WTC11 (cell line): Measurements from ENCODE around the gene PDZK1IP1. TPM values are rescaled to one million over a fixed set of nuclear protein-coding genes. Genes with fewer than 3 reads are reported as not detected.
A peak's percentile ranks its signal among the peaks of the same experiment; 100 is the strongest.

Experiments
- ATAC-seq: fragments of 200-7000 bp; cut with Tn5 transposase; 2 replicates; pipeline ENCODE4 v1.10.0; 2021; ENCODE audit warnings: mild to moderate bottlenecking, moderate library complexity
- CTCF ChIA-PET: fragments of 300-600 bp; sonication (Branson Sonifier 250); formaldehyde crosslinking; loops from one replicate; lab custom pipeline; 2021; ENCODE audit warnings: antibody characterized with exemption; lab: Charles Lee
- POLR2A ChIA-PET: fragments of 350-600 bp; sonication (Branson Sonifier 250); formaldehyde crosslinking; loops from one replicate; lab custom pipeline; 2021; ENCODE audit warnings: antibody characterized with exemption; lab: Charles Lee
- DNase-seq: peaks from one replicate; pipeline ENCODE4 v3.0.0; 2021; ENCODE audit warnings: low spot score
- H3K27ac Mint-ChIP-seq: 2 replicates; pipeline ENCODE4 v1.8.0; 2021; ENCODE audit warnings: mixed read lengths
- H3K27me3 Mint-ChIP-seq: 2 replicates; pipeline ENCODE4 v1.8.0; 2021; ENCODE audit warnings: low read depth, mild to moderate bottlenecking, moderate library complexity, mixed read lengths
- H3K36me3 Mint-ChIP-seq: 2 replicates; pipeline ENCODE4 v1.8.0; 2021; ENCODE audit warnings: mixed read lengths
- H3K4me1 Mint-ChIP-seq: 2 replicates; pipeline ENCODE4 v1.8.0; 2022; ENCODE audit warnings: mixed read lengths
- H3K4me3 Mint-ChIP-seq: 2 replicates; pipeline ENCODE4 v1.8.0; 2021; ENCODE audit warnings: mild to moderate bottlenecking, moderate library complexity, mixed read lengths
- H3K9me3 Mint-ChIP-seq: 2 replicates; pipeline ENCODE4 v1.8.0; 2021; ENCODE audit warnings: mixed read lengths
- ATF3 ChIP-seq: sonication (generic); formaldehyde crosslinking; conservative IDR thresholded peaks from 2 replicates; pipeline ENCODE4 v1.8.1; 2022; ENCODE audit warnings: mild to moderate bottlenecking, missing genetic modification reagents
- ELF4 ChIP-seq: sonication (generic); formaldehyde crosslinking; IDR thresholded peaks from 2 replicates; pipeline ENCODE4 v1.8.1; 2022; ENCODE audit warnings: low read depth, mild to moderate bottlenecking, moderate library complexity, missing genetic modification reagents
- ETV6 ChIP-seq: sonication (generic); formaldehyde crosslinking; IDR thresholded peaks from 2 replicates; pipeline ENCODE4 v1.8.1; 2022; ENCODE audit warnings: mild to moderate bottlenecking, missing genetic modification reagents
- HMGA2 ChIP-seq: fragments of 250-450 bp; sonication (Bioruptor Pico); IDR thresholded peaks from 2 replicates; pipeline ENCODE4 v1.4.0; 2021; ENCODE audit warnings: mild to moderate bottlenecking, moderate library complexity
- NR3C1 ChIP-seq: sonication (generic); formaldehyde crosslinking; conservative IDR thresholded peaks from 2 replicates; pipeline ENCODE4 v1.8.1; 2023; ENCODE audit warnings: low read depth, mild to moderate bottlenecking, missing genetic modification reagents
- PRDM15 ChIP-seq: sonication (generic); formaldehyde crosslinking; IDR thresholded peaks from 2 replicates; pipeline ENCODE4 v1.8.0; 2022; ENCODE audit warnings: missing genetic modification reagents
- SMAD3 ChIP-seq: sonication (generic); formaldehyde crosslinking; IDR thresholded peaks from 2 replicates; pipeline ENCODE4 v1.8.0; 2022; ENCODE audit warnings: missing genetic modification reagents, mild to moderate bottlenecking, borderline replicate concordance
- SMAD4 ChIP-seq: sonication (generic); formaldehyde crosslinking; IDR thresholded peaks from 2 replicates; pipeline ENCODE4 v1.8.0; 2022; ENCODE audit warnings: mild to moderate bottlenecking, missing genetic modification reagents
- TEAD4 ChIP-seq: sonication (generic); formaldehyde crosslinking; IDR thresholded peaks from 2 replicates; pipeline ENCODE4 v1.8.0; 2022; ENCODE audit warnings: mild to moderate bottlenecking, missing genetic modification reagents
- TP53 ChIP-seq: sonication (generic); formaldehyde crosslinking; IDR thresholded peaks from 2 replicates; pipeline ENCODE4 v1.8.1; 2023; ENCODE audit warnings: mild to moderate bottlenecking, missing genetic modification reagents
- ZNF219 ChIP-seq: sonication (generic); formaldehyde crosslinking; IDR thresholded peaks from 2 replicates; pipeline ENCODE4 v1.8.0; 2023; ENCODE audit warnings: missing genetic modification reagents, mild to moderate bottlenecking, borderline replicate concordance
- ZNF263 ChIP-seq: sonication (generic); formaldehyde crosslinking; IDR thresholded peaks from 2 replicates; pipeline ENCODE4 v1.8.1; 2022; ENCODE audit warnings: low read depth, mild to moderate bottlenecking, moderate library complexity, missing genetic modification reagents
- ZNF416 ChIP-seq: fragments of 250-450 bp; sonication (Bioruptor Pico); IDR thresholded peaks from 2 replicates; pipeline ENCODE4 v1.9.0; 2021; ENCODE audit warnings: mild to moderate bottlenecking, inconsistent platforms
- total RNA-seq: library from RNA; stranded (reverse); gene quantifications from 3 replicates; pipeline ENCODE4 v1.2.3, GENCODE V29; 2021
- TF ChIP-seq, protein P1 (sequence below): sonication (generic); formaldehyde crosslinking; IDR thresholded peaks from 2 replicates; pipeline ENCODE4 v1.8.1; 2022; ENCODE audit warnings: low read depth, mild to moderate bottlenecking, moderate library complexity, missing genetic modification reagents, borderline replicate concordance
- TF ChIP-seq, protein P2 (sequence below): fragments of 250-450 bp; sonication (Bioruptor Pico); IDR thresholded peaks from 2 replicates; pipeline ENCODE4 v1.9.0; 2021; ENCODE audit warnings: moderate library complexity, mild to moderate bottlenecking, inconsistent platforms, borderline replicate concordance

PDZK1IP1 gene
- total RNA-seq, 1 experiment from 2014 or later, result not detected

GRCh38 chr1:47224676-47225399, 35.0 kb upstream of the PDZK1IP1 start (continued):
- TF ChIP-seq HMGA2 (CRISPR knock-in tag) (no peak), ETV6 (CRISPR knock-in tag) (no peak), SMAD4 (no peak)

DNA sequence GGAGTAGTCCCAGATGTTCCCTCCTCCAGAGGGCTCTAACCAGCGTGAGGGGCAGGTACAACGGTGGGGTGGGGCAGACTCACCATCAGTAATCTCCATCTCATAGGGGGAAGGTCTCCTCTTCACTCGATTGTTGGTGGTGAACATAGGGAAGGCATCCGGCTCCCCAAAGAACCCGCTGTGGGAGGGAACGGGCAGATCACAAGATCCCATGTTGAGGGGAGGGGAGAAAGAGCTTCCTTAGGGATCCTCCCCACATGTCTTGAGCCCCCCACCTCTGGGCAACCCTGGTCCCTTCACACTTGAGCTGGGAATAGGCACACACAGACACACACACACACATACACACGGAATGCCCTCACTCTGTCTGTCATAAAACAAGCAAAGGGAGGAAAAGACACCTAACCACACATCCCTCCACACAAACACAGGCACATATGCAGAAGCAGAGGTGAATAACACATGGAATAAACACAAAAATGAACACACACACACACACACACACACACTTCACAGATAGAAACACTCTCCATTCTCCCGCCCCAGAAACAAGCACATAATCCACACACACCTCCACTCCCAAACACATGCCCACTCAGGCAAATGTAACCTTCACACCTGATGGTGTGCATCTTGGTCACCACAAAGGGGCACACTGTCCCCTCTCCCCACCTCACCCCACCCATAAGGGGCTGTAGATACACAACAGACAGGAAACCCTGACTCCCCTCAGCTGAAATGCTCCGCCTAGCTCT, 34.3 kb upstream of the PDZK1IP1 start:
- no peaks in the 10 kb centered on the region for H3K9me3 Mint-ChIP-seq
- peaks cover 29% of the 10 kb centered on the region for H3K4me1 Mint-ChIP-seq
- ChIA-PET POLR2A (no interaction called here), CTCF (interaction anchor here (2.0 to 2.4 kb wide), 2 partner anchors 31 to 45 kb away, joined by 10 to 13 read pairs; no protein-coding TSS in a partner anchor)
- no peak for TF ChIP-seq NR3C1 (CRISPR knock-in tag)
- no peak for TF ChIP-seq TP53 (CRISPR knock-in tag)
- TF ChIP-seq, protein P1, sequence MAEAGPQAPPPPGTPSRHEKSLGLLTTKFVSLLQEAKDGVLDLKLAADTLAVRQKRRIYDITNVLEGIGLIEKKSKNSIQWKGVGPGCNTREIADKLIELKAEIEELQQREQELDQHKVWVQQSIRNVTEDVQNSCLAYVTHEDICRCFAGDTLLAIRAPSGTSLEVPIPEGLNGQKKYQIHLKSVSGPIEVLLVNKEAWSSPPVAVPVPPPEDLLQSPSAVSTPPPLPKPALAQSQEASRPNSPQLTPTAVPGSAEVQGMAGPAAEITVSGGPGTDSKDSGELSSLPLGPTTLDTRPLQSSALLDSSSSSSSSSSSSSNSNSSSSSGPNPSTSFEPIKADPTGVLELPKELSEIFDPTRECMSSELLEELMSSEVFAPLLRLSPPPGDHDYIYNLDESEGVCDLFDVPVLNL (CRISPR knock-in tag), result no peak
- TF ChIP-seq, protein P2, sequence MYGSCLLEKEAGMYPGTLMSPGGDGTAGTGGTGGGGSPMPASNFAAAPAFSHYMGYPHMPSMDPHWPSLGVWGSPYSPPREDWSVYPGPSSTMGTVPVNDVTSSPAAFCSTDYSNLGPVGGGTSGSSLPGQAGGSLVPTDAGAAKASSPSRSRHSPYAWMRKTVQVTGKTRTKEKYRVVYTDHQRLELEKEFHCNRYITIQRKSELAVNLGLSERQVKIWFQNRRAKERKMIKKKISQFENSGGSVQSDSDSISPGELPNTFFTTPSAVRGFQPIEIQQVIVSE (CRISPR knock-in tag), result no peak
- no peak for TF ChIP-seq ELF4 (CRISPR knock-in tag)
- TF ChIP-seq SMAD3 (CRISPR knock-in tag), result no peak
- no peak for TF ChIP-seq ZNF263 (CRISPR knock-in tag)
- no peak for TF ChIP-seq PRDM15 (CRISPR knock-in tag)
- TF ChIP-seq ZNF219 (CRISPR knock-in tag), result no peak
- TF ChIP-seq TEAD4, result no peak
- no peak for TF ChIP-seq ZNF416 (CRISPR knock-in tag)
- H3K27ac Mint-ChIP-seq, result no peak overlapping the region
- no peak overlapping the region for H3K4me3 Mint-ChIP-seq
- no peak for DNase-seq
- ATAC-seq, result no peak
- H3K36me3 Mint-ChIP-seq, result no peaks in the 10 kb centered on the region
- H3K27me3 Mint-ChIP-seq, result peaks cover 42% of the 10 kb centered on the region

- ChIA-PET CTCF (interaction anchor here (2.4 kb wide), 1 partner anchor 45 kb away, joined by 13 read pairs; no protein-coding TSS in a partner anchor), POLR2A (no interaction called here)
- H3K27ac Mint-ChIP-seq, result no peak overlapping the region
- DNase-seq (no peak), ATAC-seq (no peak)
- H3K4me3 Mint-ChIP-seq, result no peak overlapping the region
- peaks cover 25% of the 10 kb centered on the region for H3K4me1 Mint-ChIP-seq
- H3K27me3 Mint-ChIP-seq, result peaks cover 42% of the 10 kb centered on the region
- H3K36me3 Mint-ChIP-seq, result no peaks in the 10 kb centered on the region
- no peaks in the 10 kb centered on the region for H3K9me3 Mint-ChIP-seq
- TF ChIP-seq PRDM15 (CRISPR knock-in tag), result peak; percentile 59; the same call in 1 of the 2 replicates
- no peak for TF ChIP-seq ATF3 (CRISPR knock-in tag)
These were observed 33.5 kb upstream of the PDZK1IP1 start for GRCh38 chr1:47223174-47223920.
